Measurements from ENCODE around the gene GALNT14. TPM values are rescaled to one million over a fixed set of nuclear protein-coding genes. Genes with fewer than 3 reads are reported as not detected.

GALNT14 gene
- total and polyA plus RNA-seq, 2 of the 8 experiments (the other 6 are each of a cell fraction or from before 2014, with no cell fraction given), result 13.0 to 13.7 TPM

DNA sequence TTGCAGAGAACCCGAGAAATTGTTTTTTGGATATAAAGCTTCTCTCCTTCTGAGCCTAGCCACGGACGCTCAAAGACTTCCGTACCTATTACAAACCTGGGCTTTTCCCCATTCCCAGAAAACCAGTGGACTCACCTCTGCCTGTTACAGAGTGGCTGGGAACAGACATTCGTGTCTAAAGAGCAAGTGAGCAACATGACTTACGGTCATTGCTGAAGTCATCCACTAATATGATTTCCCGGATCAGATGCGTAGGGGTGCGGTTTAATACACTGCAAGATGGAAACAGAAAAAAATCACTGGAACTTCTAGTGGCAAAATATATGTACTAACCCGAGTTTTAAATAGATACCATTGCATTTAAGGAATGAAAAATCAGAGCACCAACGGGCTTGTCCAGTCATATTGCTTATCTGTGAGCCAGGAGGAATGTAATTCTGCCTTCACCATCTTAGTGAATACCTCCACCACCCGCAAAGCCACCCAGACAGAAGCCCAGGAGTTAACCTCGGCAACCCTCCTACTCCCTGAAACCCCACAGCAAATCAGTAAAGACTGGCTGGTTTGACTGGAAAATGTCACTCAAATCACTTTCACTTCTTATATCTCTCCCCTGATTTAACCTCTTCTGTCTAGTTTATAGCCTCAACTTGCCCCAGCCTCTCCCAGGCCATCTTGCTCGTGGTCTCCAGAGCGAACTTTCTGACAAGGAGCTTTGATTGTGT, 179.9 kb downstream of the GALNT14 start:
- H3K56ac ChIP-seq (replicated peaks; ENCODE audit: insufficient read length, low read depth, low read length), result no peak overlapping the region
- H3K9ac ChIP-seq (replicated peaks in 1 of 4; ENCODE audit: extremely low read depth in 1 of 4, low read depth in 3 of 4, low read length in 3 of 4), result no peak overlapping the region
- H3K4me2 ChIP-seq (ENCODE audit: insufficient read depth in 1 of 2, low read depth in 2 of 2, low read length in 2 of 2), result no peak overlapping the region
- H2BK15ac ChIP-seq (ENCODE audit: low read length), result no peak overlapping the region
- DNase-seq (ENCODE audit: low read depth in 1 of 2, low spot score in 2 of 2) (no peak), FAIRE-seq (no peak)
- H3K79me1 ChIP-seq (ENCODE audit: low read depth, low read length), result no peaks in the 10 kb centered on the region
- H2BK20ac ChIP-seq (ENCODE audit: low read length), result no peak overlapping the region
- no peak overlapping the region for H2AK5ac ChIP-seq (ENCODE audit: low read depth, low read length)
- H3K9me3 ChIP-seq (ENCODE audit: insufficient read depth in 2 of 2, low read depth in 1 of 2, low read length in 1 of 2), result no peaks in the 10 kb centered on the region
- ChIA-PET CTCF (ENCODE audit: partially characterized antibody) (interaction anchor here (0.9 to 1.9 kb wide), 4 partner anchors 13 to 34 kb away, joined by 3 to 6 read pairs (median 4); no protein-coding TSS in a partner anchor), POLR2A (ENCODE audit: partially characterized antibody) (interaction anchor here (1.0 kb wide), 1 partner anchor 8 kb away, joined by 5 read pairs; no protein-coding TSS in a partner anchor)
- H2BK5ac ChIP-seq (ENCODE audit: low read depth, low read length), result no peak overlapping the region
- H4K20me1 ChIP-seq (replicated peaks in 1 of 2; ENCODE audit: control insufficient read depth in 1 of 2, insufficient read depth in 2 of 2, low read length in 2 of 2), result no peaks in the 10 kb centered on the region
- no peak overlapping the region for H4K5ac ChIP-seq (ENCODE audit: insufficient read length, low read depth, low read length)
- H3K27me3 ChIP-seq (replicated peaks in 1 of 4; ENCODE audit: control insufficient read depth in 3 of 4, extremely low read depth in 1 of 4, insufficient read depth in 3 of 4, low read length in 3 of 4), result no peaks in the 10 kb centered on the region
- no peak overlapping the region for H3K27ac ChIP-seq (ENCODE audit: low read depth, low read length)
- no peak overlapping the region for H2AFZ ChIP-seq (ENCODE audit: low read length)
- 77% methylated on average over 15 of the region's 15 CpGs; no CpG with 5 or more reads in 1 of the 2 experiments for WGBS, 2 experiments (ENCODE audit: extremely low coverage in 1 of 2, insufficient coverage in 1 of 2, insufficient read length in 1 of 2, insufficient replicate concordance in 2 of 2, low coverage in 1 of 2, low lambda C conversion rate in 2 of 2, missing lambda C conversion rate in 1 of 2)
- H3K14ac ChIP-seq (ENCODE audit: insufficient read length), result no peak overlapping the region
- H3K23me2 ChIP-seq (ENCODE audit: low read depth, low read length), result no peaks in the 10 kb centered on the region
- no peak overlapping the region for H4K91ac ChIP-seq (replicated peaks; ENCODE audit: insufficient read length, low read length)
- no peaks in the 10 kb centered on the region for H3K36me3 ChIP-seq (ENCODE audit: control insufficient read depth in 2 of 4, insufficient read depth in 4 of 4, low read length in 3 of 4)
- H3K4ac ChIP-seq (replicated peaks; ENCODE audit: insufficient read length, low read depth, low read length), result no peak overlapping the region
- H3K79me2 ChIP-seq (ENCODE audit: control insufficient read depth in 1 of 2, insufficient read depth in 2 of 2, low read length in 2 of 2), result no peaks in the 10 kb centered on the region
- no peaks in the 10 kb centered on the region for H3K4me1 ChIP-seq (replicated peaks in 1 of 4; ENCODE audit: control insufficient read depth in 3 of 4, insufficient read depth in 4 of 4, low read length in 3 of 4)
- no peak overlapping the region for H3K23ac ChIP-seq (ENCODE audit: insufficient read length)
- no peak overlapping the region for H4K8ac ChIP-seq (ENCODE audit: extremely low read depth, insufficient read depth, low read length)
- H3K18ac ChIP-seq (ENCODE audit: extremely low read depth, low read length), result no peak overlapping the region
- TF ChIP-seq POLR2A (IDR thresholded peaks at IDR 0.05; ENCODE audit: control extremely low read depth in 1 of 2, low read depth in 2 of 2, low read length in 2 of 2) (no peak), RFX5 (IDR thresholded peaks at IDR 0.05; ENCODE audit: borderline replicate concordance, low read depth, low read length) (no peak), RXRA (IDR thresholded peaks at IDR 0.05; ENCODE audit: insufficient read depth, low read depth, low read length) (no peak), BCL11A (IDR thresholded peaks at IDR 0.05; ENCODE audit: low read depth in 2 of 2, low read length in 2 of 2) (no peak), CHD1 (IDR thresholded peaks at IDR 0.05; ENCODE audit: low read depth, low read length) (no peak), RNF2 (IDR thresholded peaks at IDR 0.05; ENCODE audit: borderline replicate concordance, low read depth, low read length, missing control alignments, poor library complexity, severe bottlenecking) (no peak)
- TF ChIP-seq, protein P1, sequence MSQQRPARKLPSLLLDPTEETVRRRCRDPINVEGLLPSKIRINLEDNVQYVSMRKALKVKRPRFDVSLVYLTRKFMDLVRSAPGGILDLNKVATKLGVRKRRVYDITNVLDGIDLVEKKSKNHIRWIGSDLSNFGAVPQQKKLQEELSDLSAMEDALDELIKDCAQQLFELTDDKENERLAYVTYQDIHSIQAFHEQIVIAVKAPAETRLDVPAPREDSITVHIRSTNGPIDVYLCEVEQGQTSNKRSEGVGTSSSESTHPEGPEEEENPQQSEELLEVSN (IDR thresholded peaks at IDR 0.05), result no peak
- TF ChIP-seq, protein P2, sequence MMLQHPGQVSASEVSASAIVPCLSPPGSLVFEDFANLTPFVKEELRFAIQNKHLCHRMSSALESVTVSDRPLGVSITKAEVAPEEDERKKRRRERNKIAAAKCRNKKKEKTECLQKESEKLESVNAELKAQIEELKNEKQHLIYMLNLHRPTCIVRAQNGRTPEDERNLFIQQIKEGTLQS (IDR thresholded peaks at IDR 0.05; ENCODE audit: insufficient read depth, low read depth, low read length), result no peak
- H2BK12ac ChIP-seq (ENCODE audit: low read depth, low read length), result no peak overlapping the region
- H2BK120ac ChIP-seq (replicated peaks; ENCODE audit: low read depth, low read length), result no peak overlapping the region
- H3K4me3 ChIP-seq (ENCODE audit: extremely low read depth in 1 of 4, insufficient read depth in 2 of 4, low read depth in 3 of 4, low read length in 4 of 4), result no peak overlapping the region

All from H1 (cell line).